IPS DF 4.7 (cell line): Measurements from ENCODE around the gene ROBO2.

Source experiments
- DNase-seq: peaks from one replicate; pipeline ENCODE4 v3.0.0-alpha.2; 2013; ENCODE audit warnings: low spot score; ENCODE audit errors: extremely low read depth

Gene ROBO2

GRCh38 chr3:77256584-77257503 lies 216.9 kb downstream of the ROBO2 start:
- DNase-seq, result no peak

- no peak for DNase-seq
Observed at GRCh38 chr3:77259694-77260093, 219.8 kb downstream of the ROBO2 start.

GRCh38 chr3:77262361-77262760 lies 222.5 kb downstream of the ROBO2 start:
- no peak for DNase-seq

GRCh38 chr3:77267589-77267988 lies 227.7 kb downstream of the ROBO2 start:
- no peak for DNase-seq

DNA sequence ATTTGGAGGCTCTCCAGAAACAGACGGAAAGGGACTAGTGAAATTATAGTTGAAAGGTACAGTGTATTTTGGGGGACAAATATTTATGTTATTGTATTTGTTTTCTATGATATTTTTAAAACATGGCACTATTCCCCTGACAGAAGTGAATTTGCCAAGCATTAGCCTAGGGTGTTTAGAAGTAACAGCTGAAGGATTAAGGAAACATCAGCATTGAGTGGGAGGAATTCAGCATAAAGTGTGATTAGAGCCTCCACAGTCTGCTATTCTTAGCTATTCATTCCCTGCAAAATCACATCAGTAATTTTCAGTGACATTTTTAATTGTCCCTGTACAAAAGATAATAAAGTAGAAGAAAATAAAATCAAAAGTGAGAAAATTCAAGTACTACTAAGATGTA lies 231.4 kb downstream of the ROBO2 start:
- DNase-seq, result no peak

- DNase-seq, result no peak
Observed at GRCh38 chr3:77271711-77272110, 231.8 kb downstream of the ROBO2 start.

DNA sequence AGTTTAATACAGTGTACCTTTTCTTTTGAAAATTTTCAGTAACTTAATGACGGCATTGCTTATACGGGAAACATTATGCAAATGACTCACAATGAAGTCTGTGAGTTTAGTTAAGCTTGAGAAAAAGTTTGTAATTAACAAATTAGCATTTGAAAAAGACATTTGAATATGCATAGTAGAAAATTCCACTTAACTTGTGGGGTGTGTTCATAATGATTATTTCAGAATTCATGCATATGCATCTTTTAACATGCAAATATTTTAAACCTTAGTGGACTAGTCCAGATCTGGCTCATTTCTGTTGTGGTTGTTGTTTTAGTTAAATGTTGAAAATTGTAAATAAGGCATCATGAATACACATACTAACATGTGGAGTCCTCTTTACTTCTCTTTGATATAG lies 239.4 kb downstream of the ROBO2 start:
- DNase-seq, result no peak

DNA sequence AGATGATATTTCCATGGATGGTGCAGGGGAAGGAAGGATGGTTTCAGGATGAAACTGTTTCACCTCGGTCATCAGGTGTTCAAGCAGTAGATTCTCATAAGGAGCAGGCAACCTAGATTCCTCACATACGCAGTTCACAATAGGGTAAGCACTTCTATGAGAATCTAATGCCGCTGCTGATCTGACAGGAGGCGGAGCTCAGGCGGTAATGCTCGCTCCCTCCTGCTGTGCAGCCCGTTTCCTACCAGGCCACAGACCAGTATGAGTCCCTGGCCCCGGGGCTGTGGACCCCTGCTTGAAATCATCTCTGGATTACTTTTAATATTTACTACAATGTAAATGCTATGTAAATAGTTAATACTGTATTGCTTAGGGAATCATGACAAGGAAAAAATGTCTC lies 241.8 kb downstream of the ROBO2 start:
- no peak for DNase-seq

DNA sequence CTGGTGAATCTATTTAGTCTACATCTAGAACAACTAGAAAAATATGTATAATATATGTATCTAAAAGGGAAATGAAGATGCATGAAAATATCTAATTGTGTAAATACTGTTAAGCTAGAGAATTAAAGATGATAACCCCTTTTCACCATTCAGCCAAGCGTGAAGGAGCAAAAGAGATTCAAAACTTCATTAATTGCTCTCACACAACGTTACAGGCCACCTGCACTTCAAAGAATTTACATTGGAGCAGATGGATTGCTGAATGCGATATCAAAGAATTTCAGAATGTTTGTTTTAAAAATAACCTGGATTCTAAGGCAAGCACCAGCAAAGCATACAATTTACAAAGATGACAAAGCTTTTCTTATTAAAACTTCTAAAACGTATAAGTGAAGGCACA lies 243.2 kb downstream of the ROBO2 start:
- DNase-seq, result no peak

GRCh38 chr3:77288348-77288747 lies 248.4 kb downstream of the ROBO2 start:
- no peak for DNase-seq

DNA sequence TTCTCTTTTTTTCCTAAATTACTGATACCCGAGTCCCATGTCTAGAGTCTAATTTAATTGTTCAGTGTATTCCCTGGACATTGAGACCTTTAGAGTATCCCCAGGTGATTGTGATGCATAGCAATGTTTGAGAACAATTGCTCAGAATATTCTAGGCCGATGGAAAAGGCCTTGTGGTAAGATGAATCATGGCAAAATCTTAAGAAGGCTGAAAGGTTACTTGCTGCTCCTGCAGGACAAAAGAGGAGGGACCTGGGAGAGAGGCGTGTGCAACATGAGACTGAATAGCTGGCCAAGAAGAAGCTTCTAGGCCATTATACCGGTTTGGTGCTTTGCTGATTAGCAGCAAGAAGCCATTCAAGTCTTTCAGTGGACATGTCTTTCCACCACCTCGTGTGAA lies 256.6 kb downstream of the ROBO2 start:
- DNase-seq, result no peak

DNA sequence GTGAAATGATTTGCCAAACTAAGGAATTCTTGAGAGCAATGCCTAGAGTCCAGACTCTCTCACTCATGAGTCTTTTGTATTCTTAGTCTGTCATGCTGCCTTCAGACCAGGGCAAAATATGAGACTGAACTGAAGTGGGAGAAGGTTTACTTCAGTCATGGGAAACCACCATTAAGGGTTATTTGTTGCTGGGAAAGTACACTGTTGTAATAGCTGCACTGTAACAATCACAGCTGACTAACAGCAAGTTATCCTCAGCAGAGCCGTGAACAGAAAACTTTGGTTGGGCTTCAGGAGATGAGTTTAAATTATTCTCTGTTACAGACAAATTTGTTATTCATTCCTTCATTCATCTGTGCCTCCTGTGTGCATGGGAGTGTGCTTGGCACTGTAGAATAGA lies 258.5 kb downstream of the ROBO2 start:
- DNase-seq, result no peak

- DNase-seq, result no peak
Observed at GRCh38 chr3:77303955-77304699, 264.2 kb downstream of the ROBO2 start.

DNA sequence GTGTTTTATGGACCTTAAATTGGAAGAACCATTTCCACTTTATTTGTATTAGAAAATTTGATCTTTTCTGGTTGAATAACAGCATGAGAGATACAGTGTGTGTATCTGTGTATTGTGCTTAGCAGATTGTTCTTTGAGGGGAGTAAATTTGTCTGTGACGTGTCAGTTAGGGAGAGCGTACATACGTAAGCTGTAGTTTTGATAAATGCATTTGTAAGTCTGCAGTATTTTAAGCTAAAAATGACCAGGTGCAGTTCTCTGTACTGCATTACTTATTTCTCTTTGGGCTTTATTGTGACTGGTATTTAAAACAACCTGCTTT lies 264.8 kb downstream of the ROBO2 start:
- DNase-seq, result no peak

- DNase-seq, result no peak
Observed at GRCh38 chr3:77309460-77309859, 269.6 kb downstream of the ROBO2 start.

- no peak for DNase-seq
Observed at GRCh38 chr3:77313843-77314242, 273.9 kb downstream of the ROBO2 start.

DNA sequence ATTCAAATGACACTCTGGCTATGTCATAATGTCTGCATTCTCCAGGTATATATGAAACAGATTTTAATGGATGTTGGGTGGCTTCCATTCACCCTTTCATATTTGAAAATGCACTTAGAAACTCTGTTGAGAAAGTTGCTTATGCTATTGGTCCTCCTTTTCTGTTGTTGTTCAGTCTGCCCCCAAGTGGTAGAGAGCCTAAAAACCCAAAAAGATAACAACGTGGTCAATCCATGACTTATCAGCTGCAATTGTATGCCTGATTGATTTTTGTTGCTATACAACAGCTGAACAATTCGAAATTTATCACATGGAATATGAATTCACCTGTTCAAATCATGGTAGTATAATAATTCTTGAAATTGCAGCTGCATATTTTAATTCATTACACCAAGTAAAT lies 279.8 kb downstream of the ROBO2 start:
- peak; percentile 19 for DNase-seq

GRCh38 chr3:77320514-77320913 lies 280.6 kb downstream of the ROBO2 start:
- DNase-seq, result peak; percentile 14

- DNase-seq, result no peak
Observed at GRCh38 chr3:77321646-77322045, 281.7 kb downstream of the ROBO2 start.

DNA sequence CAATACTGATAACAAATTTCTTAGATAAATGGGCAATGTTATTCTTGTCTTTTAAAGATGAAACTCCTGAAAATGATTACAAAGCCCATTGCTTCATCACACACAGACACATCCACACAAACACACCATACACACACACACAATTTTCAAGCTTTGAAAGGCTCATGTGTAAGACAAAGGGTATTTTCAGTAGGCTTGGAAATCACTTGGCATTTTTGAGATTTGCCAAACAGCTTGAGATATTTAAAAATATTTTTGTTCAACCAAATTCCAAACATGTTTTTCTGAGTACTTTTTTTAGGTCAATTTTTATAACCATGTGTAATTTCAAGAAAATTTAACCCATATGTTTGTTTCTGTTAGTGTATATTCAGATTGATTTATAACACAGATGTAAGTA lies 283.7 kb downstream of the ROBO2 start:
- no peak for DNase-seq

DNA sequence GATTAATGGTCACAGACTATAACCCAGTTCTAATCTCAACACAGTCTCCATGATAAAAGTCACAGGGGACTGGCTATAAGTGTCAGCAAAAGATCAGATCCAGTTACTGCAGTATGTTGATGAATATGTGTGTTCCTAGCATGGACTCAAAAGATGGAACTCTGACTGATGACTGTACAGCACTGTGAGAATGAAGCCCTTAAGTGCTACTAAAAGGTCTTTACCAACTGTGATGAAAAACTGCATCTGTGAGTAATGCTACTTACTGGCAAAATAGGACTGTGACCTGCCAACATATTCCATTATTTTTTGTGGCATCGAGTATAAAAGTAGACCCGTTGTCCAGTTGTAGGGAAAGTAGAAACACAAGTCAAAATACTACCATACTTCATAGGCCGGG lies 284.2 kb downstream of the ROBO2 start:
- no peak for DNase-seq

- DNase-seq, result no peak
Observed at GRCh38 chr3:77325280-77325679, 285.4 kb downstream of the ROBO2 start.

DNA sequence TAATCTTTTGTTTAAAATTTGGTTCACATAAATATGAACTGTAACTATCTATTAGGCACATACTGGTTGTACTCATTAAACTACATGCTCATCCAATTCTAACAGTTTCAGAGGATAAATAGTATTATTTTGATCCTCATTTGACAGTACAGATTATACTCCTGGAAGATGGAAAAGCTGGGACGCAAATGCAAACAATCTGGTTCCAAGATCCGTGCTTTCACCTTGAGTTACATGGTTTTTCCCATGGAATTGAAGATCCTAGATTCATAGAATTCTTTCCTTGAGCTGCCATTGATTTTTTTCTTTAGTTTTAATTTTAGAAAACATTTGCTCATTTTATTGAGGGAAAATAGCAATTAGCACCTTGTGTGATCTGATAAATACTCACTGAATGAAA lies 285.8 kb downstream of the ROBO2 start:
- no peak for DNase-seq
